Neural progenitor cell (in vitro differentiated cells): ENCODE data around the gene FGD3.

Source experiments
- CTCF ChIP-seq: fragments of 200-600 bp; sonication (generic); IDR thresholded peaks from 2 replicates; pipeline ENCODE4 v1.5.1; 2017; ENCODE audit warnings: antibody characterized with exemption, mild to moderate bottlenecking
- EZH2phosphoT487 ChIP-seq: fragments of 200-600 bp; sonication (generic); IDR thresholded peaks from 2 replicates; pipeline ENCODE4 v1.6.1; 2017; ENCODE audit warnings: antibody characterized with exemption

GRCh38 chr9:92963831-92964606 is 16.7 kb downstream of the FGD3 start:
- TF ChIP-seq CTCF (no peak), EZH2phosphoT487 (no peak)
